GM18861 (cell line): Measurements from ENCODE around the gene MTAP.

ENCODE experiments used
- ATAC-seq: cut with Tn5 transposase; IDR thresholded peaks from one replicate; pipeline ENCODE4 v1.9.1; 2021; ENCODE audit not compliant: unreplicated experiment

Gene MTAP

GRCh38 chr9:21841133-21841532 lies 38.7 kb downstream of the MTAP start:
- no peak for ATAC-seq

GRCh38 chr9:21848615-21849014 lies 46.2 kb downstream of the MTAP start:
- ATAC-seq, result no peak

DNA sequence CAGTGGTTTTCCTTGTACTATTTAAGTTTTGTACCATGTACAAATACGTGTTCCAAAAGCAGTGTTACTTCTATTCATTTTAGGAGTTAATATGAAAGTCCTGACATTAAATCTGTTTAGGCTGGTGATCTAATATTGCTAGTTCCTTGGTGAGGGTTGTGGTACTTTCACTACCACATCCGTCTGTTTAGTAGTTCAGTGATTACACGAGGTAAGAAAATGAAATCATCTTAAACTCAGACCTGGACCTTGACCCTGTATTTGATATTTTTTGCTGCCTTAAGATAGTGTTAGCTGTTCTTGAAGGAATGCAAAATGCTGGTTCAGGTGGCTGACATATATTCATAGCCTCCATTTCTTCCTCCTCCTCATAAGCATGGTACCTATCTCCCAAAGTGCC lies 50.3 kb downstream of the MTAP start:
- ATAC-seq, result peak; percentile 100

- ATAC-seq, result no peak
These were observed 51.0 kb downstream of the MTAP start for GRCh38 chr9:21853414-21853813.

GRCh38 chr9:21854119-21854518 lies 51.7 kb downstream of the MTAP start:
- no peak for ATAC-seq

DNA sequence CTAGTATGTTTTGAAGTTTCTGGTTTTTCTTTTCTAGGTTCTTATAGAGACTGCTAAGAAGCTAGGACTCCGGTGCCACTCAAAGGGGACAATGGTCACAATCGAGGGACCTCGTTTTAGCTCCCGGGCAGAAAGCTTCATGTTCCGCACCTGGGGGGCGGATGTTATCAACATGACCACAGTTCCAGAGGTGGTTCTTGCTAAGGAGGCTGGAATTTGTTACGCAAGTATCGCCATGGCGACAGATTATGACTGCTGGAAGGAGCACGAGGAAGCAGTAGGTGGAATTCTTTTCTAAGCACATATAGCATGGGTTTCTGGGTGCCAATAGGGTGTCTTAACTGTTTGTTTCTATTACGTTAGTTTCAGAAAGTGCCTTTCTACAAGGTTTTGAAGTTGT lies 52.2 kb downstream of the MTAP start:
- ATAC-seq, result no peak

- ATAC-seq, result no peak
These were observed 54.1 kb downstream of the MTAP start for GRCh38 chr9:21856301-21857094.

GRCh38 chr9:21862871-21863270 lies 60.4 kb downstream of the MTAP start:
- peak; percentile 37 for ATAC-seq

GRCh38 chr9:21864505-21864904 lies 62.1 kb downstream of the MTAP start:
- no peak for ATAC-seq

- ATAC-seq, result no peak
These were observed 63.9 kb downstream of the MTAP start for GRCh38 chr9:21866302-21866701.

- no peak for ATAC-seq
These were observed 69.0 kb downstream of the MTAP start for GRCh38 chr9:21871256-21871975.

DNA sequence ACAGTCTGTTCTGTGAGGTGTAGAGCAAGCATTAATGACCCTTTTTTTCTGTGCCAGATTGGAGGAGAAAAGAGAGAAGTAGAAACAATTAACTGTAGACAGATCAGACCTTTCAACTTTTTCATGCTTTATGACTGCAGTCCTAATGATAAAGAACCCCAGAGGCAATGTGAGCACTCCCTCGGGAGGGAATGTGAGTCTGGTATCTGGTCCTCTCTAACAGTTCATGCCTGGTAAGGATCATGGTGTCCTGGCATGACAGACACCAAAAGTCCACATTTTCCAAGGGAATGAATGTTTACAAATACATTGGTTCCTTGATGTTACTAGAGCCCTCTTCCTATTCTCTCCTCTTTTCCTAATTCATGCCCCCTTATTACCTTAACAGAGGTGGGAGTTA lies 70.3 kb downstream of the MTAP start:
- no peak for ATAC-seq

DNA sequence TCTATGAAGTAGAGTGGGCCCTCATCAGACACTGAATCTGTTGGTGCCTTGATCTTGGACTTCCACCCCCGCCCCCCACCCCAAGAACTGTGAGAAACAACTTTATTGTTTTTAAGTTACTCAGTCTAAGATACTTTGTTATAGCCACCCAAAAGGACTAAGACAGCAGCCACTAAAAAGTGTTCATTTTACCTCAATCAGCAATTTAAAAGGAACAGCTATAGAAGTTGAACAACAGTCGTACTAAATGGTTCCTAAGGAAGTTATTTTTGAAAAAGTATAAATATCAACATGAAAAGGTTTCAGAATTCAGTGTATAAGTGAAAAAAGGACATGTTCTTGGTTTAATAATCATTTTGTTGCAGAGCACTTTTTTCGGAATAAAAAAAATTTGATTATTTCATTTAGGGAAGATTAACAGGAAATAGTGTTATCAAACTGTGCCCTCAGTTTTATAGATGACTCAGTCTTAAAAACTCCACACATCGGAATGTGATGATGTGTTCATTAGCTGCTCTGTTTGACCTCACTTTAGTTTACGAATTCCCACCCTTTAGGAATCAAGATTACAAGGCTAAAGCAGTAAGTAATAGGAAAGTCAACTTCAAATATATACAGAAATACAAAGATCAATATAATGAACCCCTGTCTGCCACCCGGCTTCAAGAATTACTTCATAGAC lies 71.2 kb downstream of the MTAP start:
- ATAC-seq, result no peak

- ATAC-seq, result no peak
These were observed 73.5 kb downstream of the MTAP start for GRCh38 chr9:21875893-21876292.

GRCh38 chr9:21883642-21884041 lies 81.2 kb downstream of the MTAP start:
- ATAC-seq, result no peak

DNA sequence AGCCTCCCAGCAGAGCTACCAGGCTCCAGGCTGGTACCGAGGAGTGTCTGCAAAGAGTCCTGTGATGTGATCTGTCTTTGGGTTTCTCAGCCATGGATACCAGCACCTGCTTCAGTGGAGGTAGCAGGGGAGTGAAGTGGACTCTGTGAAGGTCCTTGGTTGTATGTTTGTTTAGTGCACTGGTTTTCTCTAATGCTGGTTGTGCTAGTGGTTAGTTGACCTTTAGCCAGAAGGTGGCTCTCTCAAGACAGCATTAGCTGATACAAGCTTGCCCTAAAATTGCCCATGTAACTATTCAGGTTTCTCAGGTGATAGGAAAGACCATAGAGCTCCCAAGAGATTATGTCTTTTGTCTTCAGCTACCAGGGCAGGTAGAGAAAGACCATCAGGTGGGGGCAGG lies 87.2 kb downstream of the MTAP start:
- no peak for ATAC-seq

DNA sequence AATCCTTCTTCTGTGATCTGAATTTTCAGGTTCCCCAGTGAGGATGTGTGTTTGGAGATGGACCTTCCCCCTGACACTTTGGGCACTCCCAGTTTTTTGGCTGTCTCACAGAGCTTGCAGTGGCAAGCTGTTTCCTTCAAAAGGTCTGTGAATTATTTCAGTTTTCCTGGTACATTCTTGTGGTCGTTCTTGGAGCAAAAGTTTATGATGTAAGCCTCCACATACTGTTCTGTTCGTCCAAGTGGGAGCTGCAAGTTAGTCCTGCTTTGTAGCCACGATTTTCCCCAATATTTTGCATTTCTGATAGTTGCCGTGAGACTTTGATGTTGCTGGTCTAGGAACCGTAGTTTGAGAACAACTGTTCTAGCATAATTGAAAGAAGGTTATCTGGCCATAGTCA lies 88.3 kb downstream of the MTAP start:
- no peak for ATAC-seq

DNA sequence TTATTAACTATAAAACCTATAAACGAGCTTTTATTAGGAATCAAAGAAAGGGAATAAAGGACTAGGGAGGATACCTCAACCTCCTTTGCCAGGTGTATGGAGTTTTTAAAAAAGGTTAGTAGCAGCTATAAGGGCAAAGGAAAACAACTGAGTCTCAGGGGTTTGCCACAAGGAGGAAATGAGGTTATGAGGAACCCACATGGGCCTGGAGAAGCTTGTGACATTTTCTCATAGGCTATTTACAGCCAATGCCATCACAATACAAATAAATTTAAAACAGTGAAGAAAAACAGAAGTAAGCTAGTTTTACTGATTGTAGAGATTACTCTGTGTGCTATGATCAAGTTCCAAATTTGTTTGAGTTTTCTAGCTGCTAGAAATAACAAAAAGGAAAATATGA lies 99.1 kb downstream of the MTAP start:
- no peak for ATAC-seq

DNA sequence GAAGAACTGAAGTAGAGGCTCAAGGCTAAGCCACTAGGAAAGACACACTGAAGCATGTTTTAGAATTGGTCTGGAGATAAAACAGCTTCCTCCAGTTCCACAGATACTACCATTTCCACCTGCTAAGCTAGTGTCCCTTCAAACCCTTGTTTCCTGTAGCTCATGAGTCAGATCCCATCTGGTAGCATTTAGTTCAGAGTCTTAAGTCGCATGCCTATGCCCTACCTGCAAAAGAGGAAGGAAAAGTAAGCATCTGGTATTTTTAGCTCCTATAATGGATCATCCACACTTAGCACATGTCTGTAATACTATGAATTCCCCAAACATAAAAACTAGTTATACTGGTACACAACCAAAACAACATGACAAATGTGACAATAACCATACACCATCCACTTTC lies 99.7 kb downstream of the MTAP start:
- peak; percentile 63 for ATAC-seq

- no peak for ATAC-seq
These were observed 101.0 kb downstream of the MTAP start for GRCh38 chr9:21903380-21903965.

DNA sequence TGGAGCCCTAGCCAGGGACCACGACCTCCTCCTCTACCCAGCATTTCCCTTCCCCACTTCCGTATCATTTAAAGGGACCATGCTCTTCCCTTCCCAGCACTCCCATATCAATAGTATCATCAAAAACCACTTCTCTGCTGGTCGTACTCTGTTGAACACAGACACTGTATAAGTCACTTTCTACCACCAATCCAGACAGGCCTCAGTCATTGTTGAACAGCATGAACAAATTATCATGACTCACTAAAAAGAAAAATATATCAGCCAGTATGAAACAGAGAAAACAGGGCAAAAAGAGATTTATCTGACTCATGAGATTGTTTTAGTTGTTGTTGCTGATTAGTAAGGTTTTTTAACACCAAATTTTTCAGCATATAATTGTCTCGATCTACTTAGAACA lies 101.9 kb downstream of the MTAP start:
- ATAC-seq, result no peak

GRCh38 chr9:21904776-21905175 lies 102.3 kb downstream of the MTAP start:
- no peak for ATAC-seq
